GM19351 (cell line): ENCODE results near the gene HERC5.
A peak's percentile ranks its signal among the peaks of the same experiment; 100 is the strongest.
"Not testable (repeated sequence)": the region's sequence is repeated elsewhere in the genome, so short reads cannot be mapped to it uniquely, and the experiment has no call there.

Experiments used
- ATAC-seq: cut with Tn5 transposase; IDR thresholded peaks from one replicate; pipeline ENCODE4 v1.9.1; 2021; ENCODE audit warnings: mild to moderate bottlenecking, moderate library complexity; ENCODE audit not compliant: unreplicated experiment

HERC5 gene

GRCh38 chr4:88517825-88518224 lies 60.9 kb downstream of the HERC5 start:
- no peak for ATAC-seq

GRCh38 chr4:88518911-88519310 lies 62.0 kb downstream of the HERC5 start:
- ATAC-seq: no peak

- ATAC-seq: peak; percentile 26
Observed at GRCh38 chr4:88522702-88523324, 65.9 kb downstream of the HERC5 start.

GRCh38 chr4:88523325-88524129 lies 66.6 kb downstream of the HERC5 start, which contains the start of gene PYURF:
PYURF (minus strand) TSS chr4:88523776; CDS start chr4:88523700, 76 bp downstream.
- ATAC-seq: peak; percentile 73

- ATAC-seq: no peak
Observed at GRCh38 chr4:88524171-88524570, 67.3 kb downstream of the HERC5 start.

- ATAC-seq: no peak
Observed at GRCh38 chr4:88526221-88526815, 69.4 kb downstream of the HERC5 start.

- peak; percentile 39 for ATAC-seq
Observed at GRCh38 chr4:88527787-88528186, 70.9 kb downstream of the HERC5 start.

GRCh38 chr4:88528861-88529260 lies 71.9 kb downstream of the HERC5 start:
- ATAC-seq: no peak

- ATAC-seq: no peak
Observed at GRCh38 chr4:88531549-88531948, 74.6 kb downstream of the HERC5 start.

- ATAC-seq: no peak
Observed at GRCh38 chr4:88533088-88533790, 76.3 kb downstream of the HERC5 start.

GRCh38 chr4:88533937-88534750 lies 77.2 kb downstream of the HERC5 start:
- ATAC-seq: no peak

- no peak for ATAC-seq
Observed at GRCh38 chr4:88535090-88535755, 78.3 kb downstream of the HERC5 start.

- ATAC-seq: no peak
Observed at GRCh38 chr4:88537709-88538108, 80.8 kb downstream of the HERC5 start.

GRCh38 chr4:88539322-88540068 lies 82.6 kb downstream of the HERC5 start:
- not testable (repeated sequence) for ATAC-seq

GRCh38 chr4:88549815-88550214 lies 92.9 kb downstream of the HERC5 start:
- no peak for ATAC-seq
